Activated CD4-positive, alpha-beta T cell treated with anti-CD3 and anti-CD28 coated beads for 24 hours (primary cell): ENCODE data around the gene CIT.

Source experiments
- DNase-seq, 2 donors: peaks; one replicate each; pipeline ENCODE4 v3.0.0-alpha.2; 2020; ENCODE audit warnings: low read depth in 2 of 2

The CIT gene

GRCh38 chr12:119859241-119859640 lies 17.9 kb downstream of the CIT start:
- DNase-seq = no peak

GRCh38 chr12:119857041-119857591 lies 20.0 kb downstream of the CIT start:
- no peak for DNase-seq

- DNase-seq = no peak
These were observed 26.8 kb downstream of the CIT start for GRCh38 chr12:119850330-119850729.

- no peak for DNase-seq
These were observed 34.0 kb downstream of the CIT start for GRCh38 chr12:119843100-119843499.

- DNase-seq = no peak
These were observed 34.7 kb downstream of the CIT start for GRCh38 chr12:119842380-119842779.

- no peak for DNase-seq
These were observed 35.5 kb downstream of the CIT start for GRCh38 chr12:119841433-119842210.

GRCh38 chr12:119840582-119840981 lies 36.5 kb downstream of the CIT start:
- no peak for DNase-seq

GRCh38 chr12:119840168-119840567 lies 37.0 kb downstream of the CIT start:
- no peak for DNase-seq

GRCh38 chr12:119838826-119839600 lies 38.1 kb downstream of the CIT start:
- DNase-seq = no peak

GRCh38 chr12:119836781-119837180 lies 40.3 kb downstream of the CIT start:
- no peak for DNase-seq

GRCh38 chr12:119835068-119835467 lies 42.1 kb downstream of the CIT start:
- DNase-seq = no peak

- no peak for DNase-seq
These were observed 47.7 kb downstream of the CIT start for GRCh38 chr12:119829439-119829838.

- no peak for DNase-seq
These were observed 48.8 kb downstream of the CIT start for GRCh38 chr12:119828300-119828699.

GRCh38 chr12:119827760-119828159 lies 49.4 kb downstream of the CIT start:
- no peak for DNase-seq

- DNase-seq = no peak
These were observed 50.3 kb downstream of the CIT start for GRCh38 chr12:119826661-119827445.

GRCh38 chr12:119825262-119825661 lies 51.9 kb downstream of the CIT start:
- no peak for DNase-seq

- no peak for DNase-seq
These were observed 55.1 kb downstream of the CIT start for GRCh38 chr12:119822046-119822445.

- no peak for DNase-seq
These were observed 57.8 kb downstream of the CIT start for GRCh38 chr12:119819322-119819721.

GRCh38 chr12:119817546-119818343 lies 59.4 kb downstream of the CIT start:
- DNase-seq = no peak

- DNase-seq = no peak
These were observed 68.1 kb downstream of the CIT start for GRCh38 chr12:119809023-119809422.

- no peak for DNase-seq
These were observed 68.7 kb downstream of the CIT start for GRCh38 chr12:119808441-119808840.
